Activated CD8-positive, alpha-beta memory T cell treated with anti-CD3 and anti-CD28 coated beads for 36 hours (primary cell): ENCODE data around the gene NCOA6. TPM values are rescaled to one million over a fixed set of nuclear protein-coding genes. Genes with fewer than 3 reads are reported as not detected.
"Not testable (repeated sequence)": the region's sequence is repeated elsewhere in the genome, so short reads cannot be mapped to it uniquely, and the experiment has no call there.

ENCODE experiments used
- CTCF ChIA-PET: fragments of 350-600 bp; sonication (Branson Sonifier 250); formaldehyde crosslinking; loops from one replicate; lab custom pipeline; 2021; ENCODE audit warnings: antibody characterized with exemption; lab: Charles Lee
- POLR2A ChIA-PET: fragments of 350-600 bp; sonication (Branson Sonifier 250); formaldehyde crosslinking; loops from one replicate; lab custom pipeline; 2021; ENCODE audit warnings: antibody characterized with exemption; lab: Charles Lee
- total RNA-seq, 2 experiments: library from RNA; stranded (reverse); gene quantifications; one replicate each; pipeline ENCODE4 v1.2.3, GENCODE V29; 2021

The NCOA6 gene
- total RNA-seq, 2 experiments from 2014 or later = 19.4 to 21.9 TPM

GRCh38 chr20:34794006-34794585 is 31.4 kb downstream of the NCOA6 start:
- ChIA-PET CTCF (no interaction called here), POLR2A (no interaction called here)

GRCh38 chr20:34792687-34793363 is 32.6 kb downstream of the NCOA6 start:
- ChIA-PET CTCF (no interaction called here), POLR2A (no interaction called here)

GRCh38 chr20:34791289-34792020 is 34.0 kb downstream of the NCOA6 start:
- CTCF ChIA-PET = interaction anchor here (0.6 kb wide), 1 partner anchor 19 kb away, joined by 3 read pairs; no protein-coding TSS in a partner anchor
- POLR2A ChIA-PET = no interaction called here

- CTCF ChIA-PET = no interaction called here
- POLR2A ChIA-PET = no interaction called here
These were observed 44.2 kb downstream of the NCOA6 start for GRCh38 chr20:34781220-34781619.

- POLR2A ChIA-PET, CTCF ChIA-PET: not testable (repeated sequence)
These were observed 45.2 kb downstream of the NCOA6 start for GRCh38 chr20:34780291-34780690.

- ChIA-PET POLR2A (no interaction called here), CTCF (interaction anchor here (1.2 kb wide), 1 partner anchor 463 kb away, joined by 3 read pairs; no protein-coding TSS in a partner anchor)
These were observed 49.3 kb downstream of the NCOA6 start for GRCh38 chr20:34776177-34776576.

- CTCF ChIA-PET = no interaction called here
- POLR2A ChIA-PET = no interaction called here
These were observed 50.6 kb downstream of the NCOA6 start for GRCh38 chr20:34774886-34775285.

- POLR2A ChIA-PET = no interaction called here
- CTCF ChIA-PET = no interaction called here
These were observed 51.0 kb downstream of the NCOA6 start for GRCh38 chr20:34774449-34774848.

GRCh38 chr20:34773726-34774125 is 51.7 kb downstream of the NCOA6 start:
- ChIA-PET CTCF (no interaction called here), POLR2A (no interaction called here)

GRCh38 chr20:34772437-34772836 is 53.0 kb downstream of the NCOA6 start:
- ChIA-PET CTCF (interaction anchor here (0.7 kb wide), 1 partner anchor 407 kb away, joined by 3 read pairs; no protein-coding TSS in a partner anchor), POLR2A (interaction anchor here (0.7 kb wide), 1 partner anchor 401 kb away, joined by 4 read pairs; no protein-coding TSS in a partner anchor)

- ChIA-PET CTCF (no interaction called here), POLR2A (no interaction called here)
These were observed 53.8 kb downstream of the NCOA6 start for GRCh38 chr20:34771680-34772081.

GRCh38 chr20:34768096-34768495 is 57.4 kb downstream of the NCOA6 start:
- ChIA-PET CTCF (interaction anchor here (3.7 kb wide), 1 partner anchor 456 kb away, joined by 22 read pairs; no protein-coding TSS in a partner anchor), POLR2A (no interaction called here)

GRCh38 chr20:34762031-34762555 is 63.4 kb downstream of the NCOA6 start:
- CTCF ChIA-PET = no interaction called here
- POLR2A ChIA-PET = no interaction called here

- CTCF ChIA-PET = no interaction called here
- POLR2A ChIA-PET = no interaction called here
These were observed 70.1 kb downstream of the NCOA6 start for GRCh38 chr20:34755367-34755766.

GRCh38 chr20:34754611-34755010 is 70.8 kb downstream of the NCOA6 start:
- ChIA-PET CTCF (no interaction called here), POLR2A (no interaction called here)

- ChIA-PET CTCF (no interaction called here), POLR2A (no interaction called here)
These were observed 71.6 kb downstream of the NCOA6 start for GRCh38 chr20:34753706-34754461.

GRCh38 chr20:34751453-34751852 is 74.0 kb downstream of the NCOA6 start:
- POLR2A ChIA-PET = interaction anchor here (0.7 kb wide), 1 partner anchor 21 kb away, joined by 6 read pairs; no protein-coding TSS in a partner anchor
- CTCF ChIA-PET = interaction anchor here (0.5 to 0.6 kb wide), 2 partner anchors 56 to 83 kb away, joined by 3 to 5 read pairs; no protein-coding TSS in a partner anchor

- ChIA-PET POLR2A (no interaction called here), CTCF (no interaction called here)
These were observed 75.0 kb downstream of the NCOA6 start for GRCh38 chr20:34750484-34750883.

GRCh38 chr20:34748709-34749108 is 76.7 kb downstream of the NCOA6 start:
- POLR2A ChIA-PET = no interaction called here
- CTCF ChIA-PET = no interaction called here
